Measurements from ENCODE around the gene CPPED1. TPM values are rescaled to one million over a fixed set of nuclear protein-coding genes. Genes with fewer than 3 reads are reported as not detected.
A peak's percentile ranks its signal among the peaks of the same experiment; 100 is the strongest.

Gene CPPED1
- total RNA-seq, 1 experiment from 2014 or later = 7.9 TPM

DNA sequence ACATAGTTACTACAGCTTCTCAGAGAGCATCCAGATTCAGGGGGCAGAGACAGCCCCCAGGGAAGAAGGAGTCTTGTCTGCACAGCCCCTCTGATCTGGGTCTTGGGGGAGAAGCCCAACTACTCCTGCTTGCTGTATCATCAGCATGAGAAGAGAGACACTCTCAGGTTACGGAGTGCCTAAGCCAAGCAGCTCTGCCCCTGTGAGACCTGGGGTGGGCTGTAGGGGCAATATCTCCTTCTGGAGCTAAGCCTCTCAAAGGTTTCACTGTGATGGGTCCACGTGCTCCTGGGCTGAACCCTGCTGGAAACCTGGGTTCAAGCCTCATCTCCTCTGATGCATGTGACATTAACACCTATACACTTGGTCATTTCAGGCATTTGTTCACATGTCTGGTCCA lies 123.2 kb downstream of the CPPED1 start:
- Histone ChIP-seq H3K23me2 (ENCODE audit: insufficient read length, low read depth, low read length, poor library complexity, severe bottlenecking) (no peaks in the 10 kb centered on the region), H2BK20ac (ENCODE audit: low read depth, low read length, poor library complexity, severe bottlenecking) (no peak overlapping the region), H2BK12ac (ENCODE audit: insufficient read length, low read depth, low read length) (no peak overlapping the region), H4K8ac (replicated peaks; ENCODE audit: insufficient read length, low read depth, low read length) (no peak overlapping the region), H2BK120ac (ENCODE audit: low read depth, low read length, poor library complexity, severe bottlenecking) (no peak overlapping the region), H3K27me3 (ENCODE audit: insufficient read depth, low read length) (no peaks in the 10 kb centered on the region), H4K5ac (ENCODE audit: insufficient read length, low read depth, low read length) (no peak overlapping the region), H2BK5ac (ENCODE audit: insufficient read length, low read length) (no peak overlapping the region), H3K18ac (ENCODE audit: insufficient read length, low read depth, low read length) (no peak overlapping the region), H4K91ac (ENCODE audit: insufficient read length, low read depth, low read length) (no peak overlapping the region), H3K23ac (ENCODE audit: insufficient read length, low read depth, low read length) (no peak overlapping the region), H3K56ac (ENCODE audit: insufficient read length, low read depth, low read length) (no peak overlapping the region), H3T11ph (ENCODE audit: low read length) (no peak overlapping the region), H3K27ac (ENCODE audit: insufficient read length, low read depth, low read length) (peak overlapping the region; percentile 0), H2BK15ac (ENCODE audit: low read depth, low read length) (no peak overlapping the region), H2AFZ (ENCODE audit: low read length) (no peak overlapping the region), H3K9me3 (ENCODE audit: control insufficient read depth, low read depth, low read length) (no peaks in the 10 kb centered on the region), H3K4me2 (ENCODE audit: insufficient read depth, insufficient read length, low read length) (no peak overlapping the region), H4K20me1 (ENCODE audit: control insufficient read depth, insufficient read depth, insufficient read length) (no peaks in the 10 kb centered on the region), H2AK5ac (ENCODE audit: insufficient read length, low read length) (no peak overlapping the region), H3K79me2 (ENCODE audit: insufficient read depth, low read length) (no peaks in the 10 kb centered on the region), H3K4me1 (ENCODE audit: insufficient read depth, low read length) (no peaks in the 10 kb centered on the region), H3K14ac (ENCODE audit: insufficient read depth, low read length) (no peak overlapping the region), H3K9ac (ENCODE audit: extremely low read depth, insufficient read length, low read length) (no peak overlapping the region), H3K79me1 (ENCODE audit: insufficient read depth, low read depth, low read length, poor library complexity, severe bottlenecking) (no peaks in the 10 kb centered on the region), H3K4ac (ENCODE audit: low read depth, low read length) (no peak overlapping the region)
- DNase-seq = peak; percentile 46
- TF ChIP-seq, protein P1, sequence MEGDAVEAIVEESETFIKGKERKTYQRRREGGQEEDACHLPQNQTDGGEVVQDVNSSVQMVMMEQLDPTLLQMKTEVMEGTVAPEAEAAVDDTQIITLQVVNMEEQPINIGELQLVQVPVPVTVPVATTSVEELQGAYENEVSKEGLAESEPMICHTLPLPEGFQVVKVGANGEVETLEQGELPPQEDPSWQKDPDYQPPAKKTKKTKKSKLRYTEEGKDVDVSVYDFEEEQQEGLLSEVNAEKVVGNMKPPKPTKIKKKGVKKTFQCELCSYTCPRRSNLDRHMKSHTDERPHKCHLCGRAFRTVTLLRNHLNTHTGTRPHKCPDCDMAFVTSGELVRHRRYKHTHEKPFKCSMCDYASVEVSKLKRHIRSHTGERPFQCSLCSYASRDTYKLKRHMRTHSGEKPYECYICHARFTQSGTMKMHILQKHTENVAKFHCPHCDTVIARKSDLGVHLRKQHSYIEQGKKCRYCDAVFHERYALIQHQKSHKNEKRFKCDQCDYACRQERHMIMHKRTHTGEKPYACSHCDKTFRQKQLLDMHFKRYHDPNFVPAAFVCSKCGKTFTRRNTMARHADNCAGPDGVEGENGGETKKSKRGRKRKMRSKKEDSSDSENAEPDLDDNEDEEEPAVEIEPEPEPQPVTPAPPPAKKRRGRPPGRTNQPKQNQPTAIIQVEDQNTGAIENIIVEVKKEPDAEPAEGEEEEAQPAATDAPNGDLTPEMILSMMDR (conservative IDR thresholded peaks at IDR 0.05) = no peak
- peaks cover 0 to 18% (median 4%) of the 10 kb centered on the region in 3 experiments; a peak in 4 of 7 replicates for H3K36me3 Mint-ChIP-seq (ENCODE audit: insufficient read depth in 1 of 3, low read depth in 3 of 3)
- WGBS (ENCODE audit: extremely low coverage, insufficient read length, low lambda C conversion rate) = no CpG with 5 or more reads among the region's 2 CpGs
- peaks cover 5 to 11% of the 10 kb centered on the region in 2 experiments for H3K9me3 Mint-ChIP-seq
- H3K27me3 Mint-ChIP-seq (ENCODE audit: low read depth) = no peaks in the 10 kb centered on the region
- H3K27ac Mint-ChIP-seq = peak overlapping the region; percentile 21 to 77 (median 60); a peak in 5 of 7 replicates
- peaks cover 46 to 50% of the 10 kb centered on the region in 2 experiments for H3K4me1 Mint-ChIP-seq
- no peak overlapping the region for H3K4me3 Mint-ChIP-seq
